Transverse colon (tissue), 4 donors: Measurements from ENCODE around the gene FAM107B.

Experiments used
- CTCF ChIP-seq, 5 experiments: fragments of 200-600 bp in 3 of 5; fragments of 450-650 bp in 2 of 5; sonication (generic) in 3 of 5; IDR thresholded peaks; 1 replicate in 2 of 5; 2 replicates in 3 of 5; pipeline ENCODE4 v1.5.1; 2016 to 2017; ENCODE audit warnings: antibody characterized with exemption in 5 of 5, inconsistent platforms in 3 of 5, mild to moderate bottlenecking in 2 of 5, moderate library complexity in 1 of 5
- EP300 ChIP-seq: sonication (generic); formaldehyde crosslinking; IDR thresholded peaks from one replicate; pipeline ENCODE4 v1.6.1; 2017; ENCODE audit warnings: antibody characterized with exemption, low read depth
- POLR2A ChIP-seq: fragments of 450-650 bp; IDR thresholded peaks from one replicate; pipeline ENCODE4 v1.6.1; 2016; ENCODE audit warnings: antibody characterized with exemption, mild to moderate bottlenecking, moderate library complexity
- POLR2AphosphoS5 ChIP-seq, 3 donors: sonication (generic); formaldehyde crosslinking; IDR thresholded peaks; one replicate each; pipeline ENCODE4 v1.6.1; 2016; ENCODE audit warnings: antibody characterized with exemption in 3 of 3

DNA sequence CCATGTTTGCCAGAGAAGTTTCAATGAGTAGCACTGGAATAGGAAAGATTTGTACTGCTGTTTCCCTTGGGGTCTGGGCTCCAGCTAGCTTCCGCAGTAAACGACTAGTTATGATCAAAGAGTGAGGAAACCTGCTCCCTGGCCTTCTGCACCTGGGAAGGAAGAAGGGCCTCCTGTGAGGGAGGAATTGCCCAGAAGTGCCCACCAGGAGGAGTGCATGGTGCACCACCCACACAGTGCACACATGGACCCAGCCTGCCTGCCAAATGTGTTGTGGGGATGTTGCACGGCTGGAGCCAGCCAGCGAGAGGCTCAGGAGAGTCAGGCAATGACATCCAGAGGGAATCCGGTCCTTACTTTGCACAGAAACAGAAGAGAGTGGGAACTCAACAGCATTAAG, 27.0 kb upstream of the FAM107B start:
- TF ChIP-seq CTCF (IDR thresholded peaks at IDR 0.05) (no peak), EP300 (no peak), POLR2AphosphoS5 (IDR thresholded peaks at IDR 0.05) (no peak), POLR2A (no peak)
